MM.1S (cell line): ENCODE results near the gene RUVBL2.

ENCODE experiments used
- CTCF ChIP-seq: fragments of 300-600 bp; sonication (generic); IDR thresholded peaks from 2 replicates; pipeline ENCODE4 v1.5.1; 2016; ENCODE audit warnings: antibody characterized with exemption, low read length, mixed read lengths
- EZH2phosphoT487 ChIP-seq: fragments of 300-600 bp; sonication (generic); IDR thresholded peaks from 2 replicates; pipeline ENCODE4 v1.6.1; 2018; ENCODE audit warnings: antibody characterized with exemption, low read length

DNA sequence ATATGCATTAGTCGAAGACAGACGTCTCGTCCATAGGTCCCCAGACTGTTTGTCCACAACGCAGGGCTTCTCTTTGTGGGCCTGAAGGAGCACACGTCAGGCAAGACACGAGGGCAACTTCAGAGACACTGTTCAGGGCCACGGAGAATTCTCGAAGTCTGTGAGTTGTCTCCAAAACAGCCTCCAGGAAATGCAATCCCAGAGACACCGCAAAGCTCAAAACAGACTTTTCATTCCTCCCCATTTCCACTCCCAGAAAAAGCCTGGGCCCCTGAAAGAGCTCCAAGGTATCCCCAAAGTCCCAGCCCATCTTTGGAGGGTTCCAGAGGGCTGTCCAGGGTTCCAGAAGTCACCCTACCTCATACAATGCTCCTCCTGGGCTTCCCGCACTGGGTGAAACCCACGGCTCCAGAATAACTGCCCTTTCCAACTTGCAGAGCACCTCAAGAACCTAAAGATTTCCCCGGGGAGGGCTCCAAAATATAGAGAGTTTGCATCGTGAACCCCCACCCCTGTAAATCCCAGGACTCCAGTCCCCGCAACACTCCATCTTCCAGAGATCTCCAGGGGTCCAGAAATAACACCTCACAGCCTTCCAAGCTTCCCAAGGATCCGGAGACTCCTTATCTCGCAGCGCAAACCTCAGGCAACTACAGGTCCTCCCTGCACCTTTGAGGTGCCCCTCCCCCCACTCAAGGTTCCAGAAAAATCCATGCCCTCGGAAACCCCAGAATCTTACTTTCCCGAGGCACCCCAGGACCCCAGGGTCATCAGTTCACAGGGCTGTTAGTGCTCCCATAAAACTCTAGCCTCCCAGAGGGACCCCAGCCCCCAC, 29.3 kb upstream of the RUVBL2 start:
- no peak for TF ChIP-seq CTCF
- no peak for TF ChIP-seq EZH2phosphoT487
